Measurements from ENCODE around the gene LVRN. TPM values are rescaled to one million over a fixed set of nuclear protein-coding genes. Genes with fewer than 3 reads are reported as not detected.

Gene LVRN
- total RNA-seq, 1 experiment from 2014 or later, result not detected

DNA sequence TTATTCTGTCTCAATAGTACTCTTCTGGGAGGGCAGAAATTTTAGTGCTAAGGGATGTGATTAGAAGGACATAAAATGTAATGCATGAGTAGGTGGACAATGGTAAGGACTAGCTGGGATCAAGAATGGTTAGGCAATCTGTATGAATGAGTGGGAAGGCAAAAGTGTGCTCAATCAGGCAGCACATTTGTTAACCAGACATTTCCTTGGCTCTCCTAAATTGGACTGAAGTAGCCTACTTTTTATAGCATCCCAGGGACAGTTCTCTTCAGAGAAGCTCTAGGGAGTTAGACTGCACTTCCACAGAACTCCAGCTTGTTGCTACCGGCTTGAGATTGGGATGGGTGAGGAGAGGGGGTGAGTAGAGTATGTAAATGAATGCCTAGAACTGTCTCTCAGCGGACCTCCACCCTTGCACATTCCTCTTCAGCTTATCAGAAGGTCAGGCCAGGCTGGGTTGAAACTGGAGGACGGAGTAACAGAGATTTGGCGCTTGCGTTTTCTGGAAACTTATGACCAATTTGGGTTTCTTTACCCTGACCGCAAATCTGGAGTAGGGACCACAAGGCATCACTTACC lies 51.0 kb downstream of the LVRN start:
- TF ChIP-seq EZH2 (IDR thresholded peaks at IDR 0.05; ENCODE audit: low read length, unreplicated experiment) (no peak), CTCF (conservative IDR thresholded peaks at IDR 0.05; ENCODE audit: low read depth, low read length) (no peak), EZH2phosphoT487 (IDR thresholded peaks at IDR 0.05; ENCODE audit: borderline replicate concordance, low read length) (no peak)
- no TSS peak for BruUV-seq (replicated peaks)
- Histone ChIP-seq H3K9me3 (ENCODE audit: low read length) (no peaks in the 10 kb centered on the region), H2AFZ (ENCODE audit: low read length) (no peak overlapping the region), H4K20me1 (ENCODE audit: low read length) (no peaks in the 10 kb centered on the region), H3K9me2 (replicated peaks; ENCODE audit: low read length) (no peaks in the 10 kb centered on the region), H3K36me3 (ENCODE audit: low read depth, low read length) (no peaks in the 10 kb centered on the region), H3K79me2 (ENCODE audit: low read length) (no peaks in the 10 kb centered on the region), H3K27me3 (ENCODE audit: low read length) (no peaks in the 10 kb centered on the region), H3F3A (ENCODE audit: low read length, unreplicated experiment) (no peaks in the 10 kb centered on the region), H3K9ac (ENCODE audit: low read length) (no peak overlapping the region), H3K4me3 (ENCODE audit: low read length) (no peak overlapping the region), H3K4me1 (ENCODE audit: insufficient read depth, low read length) (no peaks in the 10 kb centered on the region), H3K27ac (ENCODE audit: low read length) (no peak overlapping the region), H3K4me2 (ENCODE audit: low read length) (no peak overlapping the region)
- no peak for DNase-seq
- ATAC-seq, result no peak
- ChIA-PET POLR2A (ENCODE audit: unreplicated experiment) (no interaction called here), CTCF (no interaction called here)
- intact Hi-C loops (cut with micrococcal nuclease), result no loop called here

- no TSS peak for BruUV-seq (replicated peaks)
- H3F3A ChIP-seq (ENCODE audit: low read length, unreplicated experiment), result no peaks in the 10 kb centered on the region
- CTCF ChIA-PET, result no interaction called here
Observed at GRCh38 chr5:116013936-116014335, 51.7 kb downstream of the LVRN start.

More at GRCh38 chr5:116013936-116014335, 51.7 kb downstream of the LVRN start:
- no peak overlapping the region for H2AFZ ChIP-seq (ENCODE audit: low read length)
- no peak overlapping the region for H3K4me3 ChIP-seq (ENCODE audit: low read length)
- no peaks in the 10 kb centered on the region for H3K9me2 ChIP-seq (replicated peaks; ENCODE audit: low read length)
- no peak for ATAC-seq
- no peaks in the 10 kb centered on the region for H3K4me1 ChIP-seq (ENCODE audit: insufficient read depth, low read length)
- no peaks in the 10 kb centered on the region for H3K9me3 ChIP-seq (ENCODE audit: low read length)
- intact Hi-C loops (cut with micrococcal nuclease), result no loop called here
- POLR2A ChIA-PET (ENCODE audit: unreplicated experiment), result no interaction called here
- no peaks in the 10 kb centered on the region for H3K79me2 ChIP-seq (ENCODE audit: low read length)
- H3K27ac ChIP-seq (ENCODE audit: low read length), result no peak overlapping the region
- no peaks in the 10 kb centered on the region for H3K27me3 ChIP-seq (ENCODE audit: low read length)
- no peak for DNase-seq
- H3K4me2 ChIP-seq (ENCODE audit: low read length), result no peak overlapping the region
- no peak overlapping the region for H3K9ac ChIP-seq (ENCODE audit: low read length)
- H3K36me3 ChIP-seq (ENCODE audit: low read depth, low read length), result no peaks in the 10 kb centered on the region
- H4K20me1 ChIP-seq (ENCODE audit: low read length), result no peaks in the 10 kb centered on the region
- TF ChIP-seq CTCF (conservative IDR thresholded peaks at IDR 0.05; ENCODE audit: low read depth, low read length) (no peak), EZH2 (IDR thresholded peaks at IDR 0.05; ENCODE audit: low read length, unreplicated experiment) (no peak), EZH2phosphoT487 (IDR thresholded peaks at IDR 0.05; ENCODE audit: borderline replicate concordance, low read length) (no peak)
